SK-N-SH (cell line): ENCODE data around the gene KCNAB1. TPM values are rescaled to one million over a fixed set of nuclear protein-coding genes. Genes with fewer than 3 reads are reported as not detected.

Experiments used
- CTCF ChIA-PET: fragments of 300-600, 350-600 bp; formaldehyde crosslinking; extraction: SDS; loops from one replicate; lab custom pipeline; 2021; lab: Yijun Ruan, JAX
- POLR2A ChIA-PET: fragments of 350-600 bp; sonication (Branson Sonifier 250); formaldehyde crosslinking; extraction: SDS; loops from one replicate; lab custom pipeline; 2020; ENCODE audit warnings: antibody characterized with exemption, inconsistent platforms; lab: Yijun Ruan, JAX
- DNase-seq: peaks from one replicate; pipeline ENCODE4 v3.0.0; 2012
- H2AFZ ChIP-seq: fragments of 200-600 bp; sonication (generic); 2 replicates; pipeline ENCODE4 v1.8.1; 2016; ENCODE audit warnings: antibody characterized with exemption, mild to moderate bottlenecking, low read depth
- H3F3A ChIP-seq: fragments of 200-600 bp; sonication (generic); replicated peaks from 2 replicates; pipeline ENCODE3; 2016; ENCODE audit warnings: antibody characterized with exemption, mild to moderate bottlenecking; ENCODE audit not compliant: insufficient read depth
- H3K27ac ChIP-seq, 2 experiments: fragments of 200-500 bp in 1 of 2; fragments of 200-600 bp in 1 of 2; sonication (Bioruptor generic) in 1 of 2; sonication (generic), shearing (Covaris generic) in 1 of 2; 2 replicates each; pipeline versions ENCODE4 v1.5.1 to v1.6.1; 2014 to 2016; ENCODE audit warnings: low read depth in 2 of 2, inconsistent platforms in 1 of 2, low read length in 1 of 2, mild to moderate bottlenecking in 1 of 2, mixed read lengths in 1 of 2
- H3K27me3 ChIP-seq: fragments of 200-600 bp; sonication (generic), shearing (Covaris generic); 2 replicates; pipeline ENCODE4 v1.6.1; 2016; ENCODE audit warnings: mixed run types; ENCODE audit not compliant: insufficient read depth
- H3K36me3 ChIP-seq, 2 experiments: fragments of 200-500 bp in 1 of 2; fragments of 200-600 bp in 1 of 2; sonication (Bioruptor generic) in 1 of 2; sonication (generic) in 1 of 2; replicated peaks in 1 of 2; 2 replicates each; pipeline versions ENCODE3 to v1.5.1; 2014 to 2016; ENCODE audit warnings: low read length in 1 of 2, mild to moderate bottlenecking in 1 of 2; ENCODE audit not compliant: insufficient read depth in 2 of 2, control insufficient read depth in 1 of 2
- H3K4me1 ChIP-seq, 2 experiments: fragments of 200-500 bp in 1 of 2; fragments of 200-600 bp in 1 of 2; sonication (Bioruptor generic) in 1 of 2; sonication (generic), shearing (Covaris generic) in 1 of 2; 2 replicates each; pipeline versions ENCODE4 v1.5.1 to v1.6.1; 2014 to 2016; ENCODE audit warnings: low read depth in 1 of 2, low read length in 1 of 2, mixed run types in 1 of 2; ENCODE audit not compliant: insufficient read depth in 2 of 2, control insufficient read depth in 1 of 2
- H3K4me2 ChIP-seq: fragments of 200-600 bp; sonication (generic), shearing (Covaris generic); 2 replicates; pipeline ENCODE4 v1.6.1; 2017; ENCODE audit warnings: mixed run types
- H3K4me3 ChIP-seq, 2 experiments: fragments of 200-500 bp in 1 of 2; fragments of 200-600 bp in 1 of 2; sonication (Bioruptor generic) in 1 of 2; sonication (generic), shearing (Covaris generic) in 1 of 2; 2 replicates each; pipeline versions ENCODE4 v1.5.1 to v1.8.1; 2014 to 2016; ENCODE audit warnings: low read depth in 2 of 2, inconsistent platforms in 1 of 2, low read length in 1 of 2, mild to moderate bottlenecking in 1 of 2, mixed read lengths in 1 of 2, moderate library complexity in 1 of 2
- H3K79me2 ChIP-seq: fragments of 200-600 bp; sonication (generic); 2 replicates; pipeline ENCODE4 v1.8.1; 2017; ENCODE audit warnings: mild to moderate bottlenecking; ENCODE audit not compliant: insufficient read depth
- H3K9ac ChIP-seq: fragments of 200-600 bp; sonication (generic); 2 replicates; pipeline ENCODE4 v1.6.1; 2017; ENCODE audit warnings: mixed run types
- H3K9me2 ChIP-seq: fragments of 200-600 bp; sonication (generic); 2 replicates; pipeline ENCODE4 v1.6.1; 2017; ENCODE audit warnings: mixed run types
- H3K9me3 ChIP-seq: fragments of 200-600 bp; sonication (generic); 2 replicates; pipeline ENCODE4 v1.6.1; 2017; ENCODE audit warnings: mixed run types, mild to moderate bottlenecking, moderate library complexity
- H4K20me1 ChIP-seq: fragments of 200-600 bp; sonication (generic); 2 replicates; pipeline ENCODE4 v1.6.1; 2017; ENCODE audit warnings: mild to moderate bottlenecking, mixed run types; ENCODE audit not compliant: insufficient read depth
- GABPA ChIP-seq: IDR thresholded peaks from 2 replicates; pipeline ENCODE4 v1.4.0; 2012; ENCODE audit warnings: low read depth, mild to moderate bottlenecking
- POLR2AphosphoS5 ChIP-seq: IDR thresholded peaks from 2 replicates; pipeline ENCODE4 v1.6.1; 2012; ENCODE audit warnings: low read depth, low read length
- RCOR1 ChIP-seq: fragments of 150-350 bp; IDR thresholded peaks from 2 replicates; pipeline ENCODE4 v1.6.1; 2017; ENCODE audit warnings: antibody characterized with exemption, low read length
- RXRA ChIP-seq: IDR thresholded peaks from 2 replicates; pipeline ENCODE4 v1.4.0; 2012; ENCODE audit warnings: low read depth, mild to moderate bottlenecking, borderline replicate concordance
- TCF12 ChIP-seq: IDR thresholded peaks from 2 replicates; pipeline ENCODE4 v1.4.0; 2012
- TEAD4 ChIP-seq: IDR thresholded peaks from 2 replicates; pipeline ENCODE4 v1.4.0; 2012; ENCODE audit warnings: mild to moderate bottlenecking, borderline replicate concordance; ENCODE audit not compliant: insufficient read depth
- YY1 ChIP-seq: IDR thresholded peaks from 2 replicates; pipeline ENCODE4 v1.4.0; 2012; ENCODE audit warnings: low read depth, mild to moderate bottlenecking
- WGBS: methylation state at CpG from one replicate; pipeline ENCODE4 v1.1.6; 2017; ENCODE audit warnings: low lambda C conversion rate; 5-methylcytosine and 5-hydroxymethylcytosine counted together
- polyA plus RNA-seq, 3 experiments: library from polyadenylated mRNA; depleted of rRNA; stranded (reverse); fragments of >200 nt; gene quantifications; 2 replicates each; pipeline ENCODE4 v1.2.3, GENCODE V29; 2012
- TF ChIP-seq, protein P1 (sequence below): IDR thresholded peaks from 2 replicates; pipeline ENCODE4 v1.4.0; 2012; ENCODE audit warnings: low read depth, borderline replicate concordance
- TF ChIP-seq, protein P2 (sequence below): IDR thresholded peaks from 2 replicates; pipeline ENCODE4 v1.6.1; 2012; ENCODE audit warnings: mild to moderate bottlenecking, low read depth, low read length, moderate library complexity
- TF ChIP-seq, protein P3 (sequence below): IDR thresholded peaks from 2 replicates; pipeline ENCODE4 v1.4.0; 2012; ENCODE audit warnings: low read depth, borderline replicate concordance

Gene KCNAB1
- polyA plus RNA-seq, 1 of the 3 experiments (the other 2 are of a cell fraction), result 82.1 TPM

DNA sequence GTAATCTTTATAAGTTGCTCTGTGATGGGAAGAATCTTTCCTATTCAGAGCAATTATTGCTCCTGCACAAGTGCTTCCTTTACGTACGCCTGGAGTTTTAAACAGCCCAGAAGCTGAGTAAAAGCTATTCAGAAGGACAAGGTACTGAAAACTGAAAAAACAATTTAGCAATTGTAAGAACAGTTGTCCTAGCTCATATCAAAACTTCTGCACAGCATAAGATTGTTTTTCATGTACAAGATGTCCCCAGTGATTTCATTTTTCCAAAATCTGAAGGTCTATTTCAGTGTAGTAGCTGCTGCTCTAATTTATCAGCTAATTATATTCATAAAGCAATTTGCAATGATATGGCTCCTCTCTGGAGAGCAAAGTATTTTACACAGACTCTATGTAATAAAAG lies 23.7 kb downstream of the KCNAB1 start:
- ChIA-PET POLR2A (no interaction called here), CTCF (interaction anchor here (0.9 to 2.1 kb wide), 6 partner anchors 8 to 366 kb away, joined by 3 to 12 read pairs (median 4); no protein-coding TSS in a partner anchor)
- no peak overlapping the region for H3K27ac ChIP-seq
- H3K4me1 ChIP-seq, result peaks cover 0 to 3% of the 10 kb centered on the region in 2 experiments; a peak in 1 of 4 replicates
- no peak overlapping the region for H3K9ac ChIP-seq
- no peaks in the 10 kb centered on the region for H3K27me3 ChIP-seq
- H3K79me2 ChIP-seq, result no peaks in the 10 kb centered on the region
- H3K4me3 ChIP-seq, result no peak overlapping the region
- no peak for DNase-seq
- H2AFZ ChIP-seq, result no peak overlapping the region
- WGBS, result 93% methylated on average over 2 of the region's 2 CpGs
- no peak for TF ChIP-seq GABPA
- no peak for TF ChIP-seq TCF12
- no peaks in the 10 kb centered on the region for H3F3A ChIP-seq
- no peaks in the 10 kb centered on the region for H4K20me1 ChIP-seq
- no peaks in the 10 kb centered on the region for H3K9me2 ChIP-seq
- no peaks in the 10 kb centered on the region for H3K36me3 ChIP-seq
- no peaks in the 10 kb centered on the region for H3K9me3 ChIP-seq
- H3K4me2 ChIP-seq, result no peak overlapping the region

DNA sequence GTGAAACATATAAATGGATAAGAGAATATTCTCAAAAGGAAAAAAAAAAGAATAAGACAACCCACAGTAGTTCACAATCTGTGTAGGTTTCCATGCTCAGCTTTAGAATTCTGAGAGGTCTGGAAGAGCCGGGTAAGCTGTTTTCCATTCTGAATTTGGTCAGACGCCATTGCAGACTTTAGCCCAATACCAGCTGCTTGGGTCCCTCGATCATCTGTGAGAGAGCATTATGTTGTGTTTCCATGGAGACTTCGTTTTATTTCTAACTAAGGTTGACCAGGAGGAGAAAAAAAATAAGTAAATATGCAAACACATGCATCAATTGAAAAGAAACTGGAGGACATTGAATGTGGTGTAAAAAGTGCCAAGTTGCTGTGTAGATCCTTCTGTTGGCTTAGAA lies 25.5 kb downstream of the KCNAB1 start:
- ChIA-PET CTCF (interaction anchor here (2.1 kb wide), 1 partner anchor 364 kb away, joined by 12 read pairs; no protein-coding TSS in a partner anchor), POLR2A (no interaction called here)
- WGBS, result 72% methylated on average over 4 of the region's 4 CpGs
- H3K4me3 ChIP-seq, result no peak overlapping the region
- no peak overlapping the region for H2AFZ ChIP-seq
- no peaks in the 10 kb centered on the region for H3K9me2 ChIP-seq
- no peak overlapping the region for H3K9ac ChIP-seq
- H3K4me1 ChIP-seq, result peaks cover 0 to 3% of the 10 kb centered on the region in 2 experiments; a peak in 1 of 4 replicates
- DNase-seq, result no peak
- no peak overlapping the region for H3K27ac ChIP-seq
- TF ChIP-seq RCOR1 (no peak), YY1 (no peak), TEAD4 (no peak), GABPA (no peak), RXRA (no peak), POLR2AphosphoS5 (no peak)
- TF ChIP-seq, protein P1, sequence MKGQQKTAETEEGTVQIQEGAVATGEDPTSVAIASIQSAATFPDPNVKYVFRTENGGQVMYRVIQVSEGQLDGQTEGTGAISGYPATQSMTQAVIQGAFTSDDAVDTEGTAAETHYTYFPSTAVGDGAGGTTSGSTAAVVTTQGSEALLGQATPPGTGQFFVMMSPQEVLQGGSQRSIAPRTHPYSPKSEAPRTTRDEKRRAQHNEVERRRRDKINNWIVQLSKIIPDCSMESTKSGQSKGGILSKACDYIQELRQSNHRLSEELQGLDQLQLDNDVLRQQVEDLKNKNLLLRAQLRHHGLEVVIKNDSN, result no peak
- TF ChIP-seq, protein P2, sequence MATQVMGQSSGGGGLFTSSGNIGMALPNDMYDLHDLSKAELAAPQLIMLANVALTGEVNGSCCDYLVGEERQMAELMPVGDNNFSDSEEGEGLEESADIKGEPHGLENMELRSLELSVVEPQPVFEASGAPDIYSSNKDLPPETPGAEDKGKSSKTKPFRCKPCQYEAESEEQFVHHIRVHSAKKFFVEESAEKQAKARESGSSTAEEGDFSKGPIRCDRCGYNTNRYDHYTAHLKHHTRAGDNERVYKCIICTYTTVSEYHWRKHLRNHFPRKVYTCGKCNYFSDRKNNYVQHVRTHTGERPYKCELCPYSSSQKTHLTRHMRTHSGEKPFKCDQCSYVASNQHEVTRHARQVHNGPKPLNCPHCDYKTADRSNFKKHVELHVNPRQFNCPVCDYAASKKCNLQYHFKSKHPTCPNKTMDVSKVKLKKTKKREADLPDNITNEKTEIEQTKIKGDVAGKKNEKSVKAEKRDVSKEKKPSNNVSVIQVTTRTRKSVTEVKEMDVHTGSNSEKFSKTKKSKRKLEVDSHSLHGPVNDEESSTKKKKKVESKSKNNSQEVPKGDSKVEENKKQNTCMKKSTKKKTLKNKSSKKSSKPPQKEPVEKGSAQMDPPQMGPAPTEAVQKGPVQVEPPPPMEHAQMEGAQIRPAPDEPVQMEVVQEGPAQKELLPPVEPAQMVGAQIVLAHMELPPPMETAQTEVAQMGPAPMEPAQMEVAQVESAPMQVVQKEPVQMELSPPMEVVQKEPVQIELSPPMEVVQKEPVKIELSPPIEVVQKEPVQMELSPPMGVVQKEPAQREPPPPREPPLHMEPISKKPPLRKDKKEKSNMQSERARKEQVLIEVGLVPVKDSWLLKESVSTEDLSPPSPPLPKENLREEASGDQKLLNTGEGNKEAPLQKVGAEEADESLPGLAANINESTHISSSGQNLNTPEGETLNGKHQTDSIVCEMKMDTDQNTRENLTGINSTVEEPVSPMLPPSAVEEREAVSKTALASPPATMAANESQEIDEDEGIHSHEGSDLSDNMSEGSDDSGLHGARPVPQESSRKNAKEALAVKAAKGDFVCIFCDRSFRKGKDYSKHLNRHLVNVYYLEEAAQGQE, result no peak
- TF ChIP-seq, protein P3, sequence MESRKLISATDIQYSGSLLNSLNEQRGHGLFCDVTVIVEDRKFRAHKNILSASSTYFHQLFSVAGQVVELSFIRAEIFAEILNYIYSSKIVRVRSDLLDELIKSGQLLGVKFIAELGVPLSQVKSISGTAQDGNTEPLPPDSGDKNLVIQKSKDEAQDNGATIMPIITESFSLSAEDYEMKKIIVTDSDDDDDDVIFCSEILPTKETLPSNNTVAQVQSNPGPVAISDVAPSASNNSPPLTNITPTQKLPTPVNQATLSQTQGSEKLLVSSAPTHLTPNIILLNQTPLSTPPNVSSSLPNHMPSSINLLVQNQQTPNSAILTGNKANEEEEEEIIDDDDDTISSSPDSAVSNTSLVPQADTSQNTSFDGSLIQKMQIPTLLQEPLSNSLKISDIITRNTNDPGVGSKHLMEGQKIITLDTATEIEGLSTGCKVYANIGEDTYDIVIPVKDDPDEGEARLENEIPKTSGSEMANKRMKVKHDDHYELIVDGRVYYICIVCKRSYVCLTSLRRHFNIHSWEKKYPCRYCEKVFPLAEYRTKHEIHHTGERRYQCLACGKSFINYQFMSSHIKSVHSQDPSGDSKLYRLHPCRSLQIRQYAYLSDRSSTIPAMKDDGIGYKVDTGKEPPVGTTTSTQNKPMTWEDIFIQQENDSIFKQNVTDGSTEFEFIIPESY, result no peak
- H3K79me2 ChIP-seq, result no peaks in the 10 kb centered on the region
- H4K20me1 ChIP-seq, result no peaks in the 10 kb centered on the region
- H3K9me3 ChIP-seq, result no peaks in the 10 kb centered on the region
- H3K27me3 ChIP-seq, result no peaks in the 10 kb centered on the region
- peaks cover 4% of the 10 kb centered on the region for H3F3A ChIP-seq
- H3K36me3 ChIP-seq, result no peaks in the 10 kb centered on the region
- no peak overlapping the region for H3K4me2 ChIP-seq
